Liver (tissue), 3 donors: Measurements from ENCODE around the gene ARIH2.

Source experiments
- MAX ChIP-seq: IDR thresholded peaks from 2 replicates; pipeline ENCODE4 v1.6.1; 2016; ENCODE audit warnings: antibody characterized with exemption
- RXRA ChIP-seq, 2 donors: IDR thresholded peaks; 2 replicates each; pipeline ENCODE4 v1.6.1; 2017 to 2018; ENCODE audit warnings: antibody characterized with exemption in 2 of 2, mild to moderate bottlenecking in 1 of 2
- SP1 ChIP-seq: IDR thresholded peaks from 2 replicates; pipeline ENCODE4 v1.6.1; 2018; ENCODE audit warnings: antibody characterized with exemption, mild to moderate bottlenecking
- TAF1 ChIP-seq: conservative IDR thresholded peaks from 2 replicates; pipeline ENCODE4 v1.6.1; 2016; ENCODE audit warnings: antibody characterized with exemption, mild to moderate bottlenecking
- YY1 ChIP-seq: IDR thresholded peaks from 2 replicates; pipeline ENCODE4 v1.6.1; 2016; ENCODE audit warnings: antibody characterized with exemption, mild to moderate bottlenecking
- ZBTB33 ChIP-seq: IDR thresholded peaks from 2 replicates; pipeline ENCODE4 v1.6.1; 2016; ENCODE audit warnings: antibody characterized with exemption
- TF ChIP-seq, protein P1 (sequence below): fragments of 150-350 bp; IDR thresholded peaks from 2 replicates; pipeline ENCODE4 v1.5.1; 2017; ENCODE audit warnings: improper control_type of control experiment, low read depth, low read length; ENCODE audit not compliant: missing input control
- TF ChIP-seq, protein P2 (sequence below): IDR thresholded peaks from 2 replicates; pipeline ENCODE4 v1.6.1; 2016; ENCODE audit warnings: antibody characterized with exemption, mild to moderate bottlenecking
- donor health status: healthy.
- donor health status: healthy.

DNA sequence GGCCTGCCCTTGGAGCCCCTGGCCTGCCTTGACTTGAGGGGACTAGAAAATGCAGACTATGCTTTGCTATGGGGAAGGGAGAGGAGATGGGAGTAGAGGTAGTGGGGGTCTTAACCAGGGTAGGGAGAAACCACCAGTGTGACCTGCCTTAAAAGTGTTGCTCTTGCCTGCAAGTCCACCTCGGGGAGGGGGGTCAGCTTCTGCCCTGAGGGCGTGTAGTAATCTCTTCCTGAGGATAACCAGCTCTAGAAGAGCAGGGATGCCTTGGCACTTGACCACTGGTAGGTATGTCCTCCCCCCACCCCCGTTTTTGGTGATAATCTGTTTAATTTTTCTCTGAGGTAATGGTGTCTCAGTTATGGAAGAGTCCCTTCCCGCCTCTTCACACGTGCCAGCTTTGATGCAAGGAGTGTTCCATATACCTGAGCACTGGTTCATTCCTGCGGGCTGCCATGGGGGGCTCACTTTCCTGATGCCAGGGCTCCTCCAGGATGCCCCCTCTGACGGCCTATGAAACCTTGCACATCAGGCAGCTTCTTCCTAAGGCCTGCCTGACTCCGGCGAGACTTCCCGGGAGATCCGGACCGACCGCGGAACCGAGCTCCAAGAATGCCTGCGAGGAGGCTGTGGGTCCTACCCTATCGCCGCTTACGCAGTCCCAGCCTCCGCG, 70.6 kb downstream of the ARIH2 start:
- no peak for TF ChIP-seq ZBTB33
- TF ChIP-seq MAX = no peak
- TF ChIP-seq, protein P1, sequence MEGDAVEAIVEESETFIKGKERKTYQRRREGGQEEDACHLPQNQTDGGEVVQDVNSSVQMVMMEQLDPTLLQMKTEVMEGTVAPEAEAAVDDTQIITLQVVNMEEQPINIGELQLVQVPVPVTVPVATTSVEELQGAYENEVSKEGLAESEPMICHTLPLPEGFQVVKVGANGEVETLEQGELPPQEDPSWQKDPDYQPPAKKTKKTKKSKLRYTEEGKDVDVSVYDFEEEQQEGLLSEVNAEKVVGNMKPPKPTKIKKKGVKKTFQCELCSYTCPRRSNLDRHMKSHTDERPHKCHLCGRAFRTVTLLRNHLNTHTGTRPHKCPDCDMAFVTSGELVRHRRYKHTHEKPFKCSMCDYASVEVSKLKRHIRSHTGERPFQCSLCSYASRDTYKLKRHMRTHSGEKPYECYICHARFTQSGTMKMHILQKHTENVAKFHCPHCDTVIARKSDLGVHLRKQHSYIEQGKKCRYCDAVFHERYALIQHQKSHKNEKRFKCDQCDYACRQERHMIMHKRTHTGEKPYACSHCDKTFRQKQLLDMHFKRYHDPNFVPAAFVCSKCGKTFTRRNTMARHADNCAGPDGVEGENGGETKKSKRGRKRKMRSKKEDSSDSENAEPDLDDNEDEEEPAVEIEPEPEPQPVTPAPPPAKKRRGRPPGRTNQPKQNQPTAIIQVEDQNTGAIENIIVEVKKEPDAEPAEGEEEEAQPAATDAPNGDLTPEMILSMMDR = no peak
- TF ChIP-seq RXRA (IDR thresholded peaks at IDR 0.05) = no peak
- TF ChIP-seq, protein P2, sequence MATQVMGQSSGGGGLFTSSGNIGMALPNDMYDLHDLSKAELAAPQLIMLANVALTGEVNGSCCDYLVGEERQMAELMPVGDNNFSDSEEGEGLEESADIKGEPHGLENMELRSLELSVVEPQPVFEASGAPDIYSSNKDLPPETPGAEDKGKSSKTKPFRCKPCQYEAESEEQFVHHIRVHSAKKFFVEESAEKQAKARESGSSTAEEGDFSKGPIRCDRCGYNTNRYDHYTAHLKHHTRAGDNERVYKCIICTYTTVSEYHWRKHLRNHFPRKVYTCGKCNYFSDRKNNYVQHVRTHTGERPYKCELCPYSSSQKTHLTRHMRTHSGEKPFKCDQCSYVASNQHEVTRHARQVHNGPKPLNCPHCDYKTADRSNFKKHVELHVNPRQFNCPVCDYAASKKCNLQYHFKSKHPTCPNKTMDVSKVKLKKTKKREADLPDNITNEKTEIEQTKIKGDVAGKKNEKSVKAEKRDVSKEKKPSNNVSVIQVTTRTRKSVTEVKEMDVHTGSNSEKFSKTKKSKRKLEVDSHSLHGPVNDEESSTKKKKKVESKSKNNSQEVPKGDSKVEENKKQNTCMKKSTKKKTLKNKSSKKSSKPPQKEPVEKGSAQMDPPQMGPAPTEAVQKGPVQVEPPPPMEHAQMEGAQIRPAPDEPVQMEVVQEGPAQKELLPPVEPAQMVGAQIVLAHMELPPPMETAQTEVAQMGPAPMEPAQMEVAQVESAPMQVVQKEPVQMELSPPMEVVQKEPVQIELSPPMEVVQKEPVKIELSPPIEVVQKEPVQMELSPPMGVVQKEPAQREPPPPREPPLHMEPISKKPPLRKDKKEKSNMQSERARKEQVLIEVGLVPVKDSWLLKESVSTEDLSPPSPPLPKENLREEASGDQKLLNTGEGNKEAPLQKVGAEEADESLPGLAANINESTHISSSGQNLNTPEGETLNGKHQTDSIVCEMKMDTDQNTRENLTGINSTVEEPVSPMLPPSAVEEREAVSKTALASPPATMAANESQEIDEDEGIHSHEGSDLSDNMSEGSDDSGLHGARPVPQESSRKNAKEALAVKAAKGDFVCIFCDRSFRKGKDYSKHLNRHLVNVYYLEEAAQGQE = no peak
- TF ChIP-seq TAF1 = no peak
- TF ChIP-seq YY1 = no peak
- no peak for TF ChIP-seq SP1
